Measurements from ENCODE around the gene CT47C1. TPM values are rescaled to one million over a fixed set of nuclear protein-coding genes. Genes with fewer than 3 reads are reported as not detected.

Gene CT47C1
- total and polyA plus RNA-seq, 2 of the 8 experiments (the other 6 are each of a cell fraction or from before 2014, with no cell fraction given) = not detected

DNA sequence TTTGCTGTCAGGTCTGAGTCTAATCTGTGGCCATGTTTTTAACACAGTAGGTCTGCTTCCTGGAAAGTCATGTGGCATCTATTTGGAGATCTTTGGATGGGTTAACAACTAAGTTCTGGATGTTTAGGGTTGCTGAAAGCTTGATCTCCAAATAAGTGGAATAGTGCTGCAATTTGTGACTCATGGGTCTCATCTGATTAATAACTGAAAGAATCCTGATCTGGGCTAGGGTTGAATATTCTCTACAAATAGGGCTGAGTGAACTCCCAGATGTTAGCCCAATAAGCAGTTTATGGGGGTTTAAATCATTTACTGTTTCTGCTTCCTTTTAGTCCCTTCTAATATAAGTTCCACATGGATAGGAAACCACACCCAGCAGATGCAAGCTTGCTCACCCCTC lies 23.1 kb downstream of the CT47C1 start (continued):
- TF ChIP-seq TCF12 (IDR thresholded peaks at IDR 0.05; ENCODE audit: low read depth, low read length) = no peak
- TF ChIP-seq MAX (IDR thresholded peaks at IDR 0.05) = no peak
- TF ChIP-seq GTF2F1 (IDR thresholded peaks at IDR 0.05; ENCODE audit: borderline replicate concordance, low read depth, low read length) = no peak
- no peak for TF ChIP-seq ASH2L (IDR thresholded peaks at IDR 0.05; ENCODE audit: low read length)
- TF ChIP-seq KDM4A (IDR thresholded peaks at IDR 0.05; ENCODE audit: low read depth, low read length, severe bottlenecking) = no peak
- no peak for TF ChIP-seq POLR2AphosphoS5 (IDR thresholded peaks at IDR 0.05; ENCODE audit: low read depth, low read length)
